ENCODE measurements around the gene RAB27A. TPM values are rescaled to one million over a fixed set of nuclear protein-coding genes. Genes with fewer than 3 reads are reported as not detected.

The RAB27A gene
- total and polyA plus RNA-seq, 2 of the 8 experiments (the other 6 are each of a cell fraction or from before 2014, with no cell fraction given): 2.3 to 6.5 TPM

DNA sequence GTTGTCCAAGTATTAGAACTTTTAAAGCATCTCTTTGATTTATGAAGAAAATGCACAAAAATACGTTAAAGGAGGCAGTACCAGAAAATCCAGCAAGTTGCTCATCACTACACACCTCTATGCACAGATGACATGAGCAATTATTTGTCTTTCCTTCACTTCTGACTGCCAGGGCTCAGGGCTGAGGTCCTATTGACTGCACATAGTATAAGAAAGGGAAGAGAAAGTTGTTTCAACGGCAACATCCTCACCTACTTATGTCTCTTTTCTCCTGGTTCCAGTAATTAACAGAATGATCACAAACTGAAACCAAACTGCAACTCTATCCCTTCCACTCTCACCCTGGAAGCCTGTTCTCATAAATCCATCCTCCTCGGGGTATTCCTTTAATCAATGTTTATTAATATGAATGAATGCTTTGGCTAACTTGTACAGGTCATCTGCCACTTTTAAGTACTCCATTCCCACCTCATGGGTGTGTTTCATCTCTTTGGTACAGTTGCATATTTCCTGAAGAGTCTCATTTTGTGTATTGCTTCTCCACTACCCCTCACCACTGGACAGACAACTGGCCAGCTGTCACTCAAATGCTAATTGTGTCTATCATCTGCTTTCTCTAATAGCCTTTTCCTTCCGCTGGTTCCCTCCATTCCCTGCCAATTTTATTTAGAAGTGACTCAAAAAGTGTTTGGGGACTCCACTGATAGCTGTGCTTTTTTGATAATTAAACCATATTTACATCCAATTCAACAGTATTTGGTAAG lies 34.5 kb downstream of the RAB27A start:
- CTCF ChIA-PET (ENCODE audit: partially characterized antibody): no interaction called here
- Histone ChIP-seq H3K9me3 (ENCODE audit: insufficient read depth in 2 of 2, low read depth in 1 of 2, low read length in 1 of 2) (no peaks in the 10 kb centered on the region), H3K4ac (replicated peaks; ENCODE audit: insufficient read length, low read depth, low read length) (no peak overlapping the region), H3K14ac (ENCODE audit: insufficient read length) (no peak overlapping the region), H4K20me1 (replicated peaks in 1 of 2; ENCODE audit: control insufficient read depth in 1 of 2, insufficient read depth in 2 of 2, low read length in 2 of 2) (no peaks in the 10 kb centered on the region), H4K8ac (ENCODE audit: extremely low read depth, insufficient read depth, low read length) (no peak overlapping the region), H2AK5ac (ENCODE audit: low read depth, low read length) (no peak overlapping the region), H3K36me3 (ENCODE audit: control insufficient read depth in 2 of 4, insufficient read depth in 4 of 4, low read length in 3 of 4) (no peaks in the 10 kb centered on the region), H3K27ac (ENCODE audit: low read depth, low read length) (no peak overlapping the region), H2AFZ (ENCODE audit: low read length) (no peak overlapping the region), H3K56ac (replicated peaks; ENCODE audit: insufficient read length, low read depth, low read length) (no peak overlapping the region), H2BK20ac (ENCODE audit: low read length) (no peak overlapping the region), H3K9ac (replicated peaks in 1 of 4; ENCODE audit: extremely low read depth in 1 of 4, low read depth in 3 of 4, low read length in 3 of 4) (no peak overlapping the region), H3K4me1 (replicated peaks in 1 of 4; ENCODE audit: control insufficient read depth in 3 of 4, insufficient read depth in 4 of 4, low read length in 3 of 4) (no peaks in the 10 kb centered on the region), H3K4me3 (ENCODE audit: extremely low read depth in 1 of 4, insufficient read depth in 2 of 4, low read depth in 3 of 4, low read length in 4 of 4) (no peak overlapping the region), H2BK12ac (ENCODE audit: low read depth, low read length) (no peak overlapping the region), H4K5ac (ENCODE audit: insufficient read length, low read depth, low read length) (no peak overlapping the region), H3K18ac (ENCODE audit: extremely low read depth, low read length) (no peak overlapping the region), H3K23me2 (ENCODE audit: low read depth, low read length) (no peaks in the 10 kb centered on the region), H2BK5ac (ENCODE audit: low read depth, low read length) (no peak overlapping the region), H4K91ac (replicated peaks; ENCODE audit: insufficient read length, low read length) (no peak overlapping the region), H3K27me3 (replicated peaks in 1 of 4; ENCODE audit: control insufficient read depth in 3 of 4, extremely low read depth in 1 of 4, insufficient read depth in 3 of 4, low read length in 3 of 4) (no peaks in the 10 kb centered on the region), H2BK120ac (replicated peaks; ENCODE audit: low read depth, low read length) (no peak overlapping the region), H3K23ac (ENCODE audit: insufficient read length) (no peak overlapping the region), H3K79me2 (ENCODE audit: control insufficient read depth in 1 of 2, insufficient read depth in 2 of 2, low read length in 2 of 2) (no peaks in the 10 kb centered on the region), H2BK15ac (ENCODE audit: low read length) (no peak overlapping the region), H3K4me2 (ENCODE audit: insufficient read depth in 1 of 2, low read depth in 2 of 2, low read length in 2 of 2) (no peak overlapping the region), H3K79me1 (ENCODE audit: low read depth, low read length) (no peaks in the 10 kb centered on the region)
- no peak for DNase-seq (ENCODE audit: low read depth in 1 of 2, low spot score in 2 of 2)
- POLR2A ChIA-PET (ENCODE audit: partially characterized antibody): no interaction called here
- FAIRE-seq: no peak
- 90% methylated on average over 3 of the region's 4 CpGs; no CpG with 5 or more reads in 1 of the 2 experiments for WGBS, 2 experiments (ENCODE audit: extremely low coverage in 1 of 2, insufficient coverage in 1 of 2, insufficient read length in 1 of 2, insufficient replicate concordance in 2 of 2, low coverage in 1 of 2, low lambda C conversion rate in 2 of 2, missing lambda C conversion rate in 1 of 2)
- TF ChIP-seq CTBP2 (IDR thresholded peaks at IDR 0.05; ENCODE audit: borderline replicate concordance, insufficient read depth, insufficient read length, low read length) (no peak), NANOG (IDR thresholded peaks at IDR 0.05; ENCODE audit: insufficient read depth, low read depth, low read length, poor library complexity, severe bottlenecking) (no peak), POU5F1 (IDR thresholded peaks at IDR 0.05; ENCODE audit: low read depth, low read length) (no peak), ASH2L (IDR thresholded peaks at IDR 0.05; ENCODE audit: low read length) (no peak), POLR2A (IDR thresholded peaks at IDR 0.05; ENCODE audit: control extremely low read depth in 1 of 2, low read depth in 2 of 2, low read length in 2 of 2) (no peak), TCF12 (IDR thresholded peaks at IDR 0.05; ENCODE audit: low read depth, low read length) (no peak)
- TF ChIP-seq, protein P1, sequence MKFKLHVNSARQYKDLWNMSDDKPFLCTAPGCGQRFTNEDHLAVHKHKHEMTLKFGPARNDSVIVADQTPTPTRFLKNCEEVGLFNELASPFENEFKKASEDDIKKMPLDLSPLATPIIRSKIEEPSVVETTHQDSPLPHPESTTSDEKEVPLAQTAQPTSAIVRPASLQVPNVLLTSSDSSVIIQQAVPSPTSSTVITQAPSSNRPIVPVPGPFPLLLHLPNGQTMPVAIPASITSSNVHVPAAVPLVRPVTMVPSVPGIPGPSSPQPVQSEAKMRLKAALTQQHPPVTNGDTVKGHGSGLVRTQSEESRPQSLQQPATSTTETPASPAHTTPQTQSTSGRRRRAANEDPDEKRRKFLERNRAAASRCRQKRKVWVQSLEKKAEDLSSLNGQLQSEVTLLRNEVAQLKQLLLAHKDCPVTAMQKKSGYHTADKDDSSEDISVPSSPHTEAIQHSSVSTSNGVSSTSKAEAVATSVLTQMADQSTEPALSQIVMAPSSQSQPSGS (IDR thresholded peaks at IDR 0.05; ENCODE audit: low read length): no peak
